ENCODE measurements around the gene ARID3B.

The ARID3B gene

DNA sequence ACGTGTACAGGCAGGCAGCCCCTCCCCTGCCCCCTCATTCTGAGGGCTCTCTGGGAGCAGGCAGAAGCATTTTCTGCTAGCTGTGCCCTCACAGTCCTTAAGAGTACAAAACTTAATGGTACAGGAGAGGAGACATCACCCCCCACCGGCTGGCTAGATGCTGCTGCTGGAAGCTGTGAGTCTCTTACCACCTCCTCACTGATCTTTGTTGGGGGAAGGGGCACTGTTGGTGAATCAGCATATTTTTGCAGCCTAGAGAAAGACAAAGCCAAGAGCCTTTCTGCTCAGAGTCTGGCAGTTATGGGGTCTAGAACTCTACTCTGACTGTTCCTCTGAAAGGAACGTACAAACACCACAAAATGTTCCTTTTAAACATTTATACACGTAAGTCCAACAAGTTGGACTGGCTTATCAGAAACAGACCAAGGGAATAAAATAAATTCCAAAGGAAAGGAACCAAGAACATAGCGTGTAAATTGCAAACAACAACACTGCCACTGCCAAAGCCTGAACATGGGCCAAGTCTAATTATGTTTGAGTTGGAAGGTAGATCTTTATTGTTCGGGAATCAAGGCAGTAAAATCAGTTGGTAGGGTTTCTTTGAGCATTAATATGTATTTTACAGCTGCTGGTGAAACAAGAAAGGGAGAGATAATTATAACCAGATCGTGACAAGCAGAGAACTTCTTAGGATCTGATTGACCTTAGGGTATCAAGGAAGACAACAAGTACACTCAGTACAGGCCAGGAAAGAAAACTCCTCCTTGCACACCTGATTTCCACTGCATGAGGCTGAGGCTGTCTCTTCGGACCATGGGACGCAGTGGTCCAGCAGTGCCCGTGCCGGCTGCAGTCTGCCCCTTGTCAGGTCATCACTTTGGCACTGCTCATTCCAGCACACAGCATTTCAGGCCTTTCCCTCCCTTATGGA, 102.0 kb downstream of the ARID3B start:
- no peak for DNase-seq (ENCODE audit: extremely low spot score)
- no peak for TF ChIP-seq CTCF (IDR thresholded peaks at IDR 0.05; ENCODE audit: control extremely low read depth, extremely low read depth, low read depth, missing control alignments)
- CTCF ChIA-PET, result interaction anchor here (1.2 to 36.2 kb wide), 3 partner anchors 9 to 133 kb away, joined by 3 to 690 read pairs (median 110); partner anchors contain the start of gene CSK
- POLR2A ChIA-PET, result no interaction called here

- CTCF ChIA-PET, result interaction anchor here (1.2 to 36.2 kb wide), 3 partner anchors 10 to 132 kb away, joined by 3 to 690 read pairs (median 110); partner anchors contain the start of gene CSK
- DNase-seq (ENCODE audit: extremely low spot score), result no peak
- POLR2A ChIA-PET, result no interaction called here
- no peak for TF ChIP-seq CTCF (IDR thresholded peaks at IDR 0.05; ENCODE audit: control extremely low read depth, extremely low read depth, low read depth, missing control alignments)
These were observed 102.7 kb downstream of the ARID3B start for GRCh38 chr15:74643665-74644204.

DNA sequence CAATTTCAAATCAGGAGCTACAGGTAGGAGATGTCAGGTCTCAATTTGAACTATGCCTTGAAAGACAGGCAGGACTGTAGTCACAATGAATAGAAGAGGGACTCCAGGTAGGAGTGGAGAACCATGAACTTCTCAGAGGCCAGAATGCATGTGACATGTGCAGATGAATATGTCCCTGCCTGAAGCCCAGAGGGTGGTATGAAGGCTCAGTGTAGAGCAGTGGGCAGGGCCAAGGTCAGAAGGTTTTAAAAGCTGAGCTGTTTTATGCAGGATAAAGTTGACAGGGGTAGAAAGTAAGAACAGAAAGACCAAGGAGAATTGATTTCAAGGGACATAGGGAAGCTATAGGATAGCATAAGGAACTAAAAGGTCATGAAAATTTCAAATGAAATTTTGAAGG, 105.5 kb downstream of the ARID3B start:
- ChIA-PET CTCF (interaction anchor here (1.1 to 9.7 kb wide), 4 partner anchors 11 to 122 kb away, joined by 3 to 110 read pairs (median 8); no protein-coding TSS in a partner anchor), POLR2A (no interaction called here)
- no peak for TF ChIP-seq CTCF (IDR thresholded peaks at IDR 0.05; ENCODE audit: control extremely low read depth, extremely low read depth, low read depth, missing control alignments)
- DNase-seq (ENCODE audit: extremely low spot score), result no peak
